ENCODE data around the gene KDM2A.

KDM2A gene

DNA sequence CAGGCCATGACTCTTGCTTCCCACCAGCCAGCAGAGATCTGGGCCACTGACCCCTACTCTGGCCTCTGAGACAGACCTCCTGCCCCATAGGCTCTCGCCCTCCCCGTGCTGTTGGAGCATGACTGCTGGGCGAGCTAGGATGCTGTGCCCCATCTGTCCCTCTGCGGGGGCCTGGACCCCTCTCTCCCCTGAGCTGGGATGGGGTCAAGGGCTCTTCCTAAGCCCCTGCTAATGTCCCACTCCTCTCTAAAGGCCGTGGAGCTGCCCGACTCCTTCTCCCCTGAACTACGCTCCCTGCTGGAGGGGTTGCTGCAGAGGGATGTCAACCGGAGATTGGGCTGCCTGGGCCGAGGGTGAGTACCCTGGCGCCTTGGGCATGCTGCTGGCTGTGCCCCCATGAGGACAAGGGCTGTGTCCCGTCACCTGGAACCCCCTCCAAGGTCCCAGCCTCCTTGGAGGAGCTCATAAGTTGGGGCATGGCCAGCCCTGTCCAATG, 163.9 kb downstream of the KDM2A start:
- TF ChIP-seq, protein P1, sequence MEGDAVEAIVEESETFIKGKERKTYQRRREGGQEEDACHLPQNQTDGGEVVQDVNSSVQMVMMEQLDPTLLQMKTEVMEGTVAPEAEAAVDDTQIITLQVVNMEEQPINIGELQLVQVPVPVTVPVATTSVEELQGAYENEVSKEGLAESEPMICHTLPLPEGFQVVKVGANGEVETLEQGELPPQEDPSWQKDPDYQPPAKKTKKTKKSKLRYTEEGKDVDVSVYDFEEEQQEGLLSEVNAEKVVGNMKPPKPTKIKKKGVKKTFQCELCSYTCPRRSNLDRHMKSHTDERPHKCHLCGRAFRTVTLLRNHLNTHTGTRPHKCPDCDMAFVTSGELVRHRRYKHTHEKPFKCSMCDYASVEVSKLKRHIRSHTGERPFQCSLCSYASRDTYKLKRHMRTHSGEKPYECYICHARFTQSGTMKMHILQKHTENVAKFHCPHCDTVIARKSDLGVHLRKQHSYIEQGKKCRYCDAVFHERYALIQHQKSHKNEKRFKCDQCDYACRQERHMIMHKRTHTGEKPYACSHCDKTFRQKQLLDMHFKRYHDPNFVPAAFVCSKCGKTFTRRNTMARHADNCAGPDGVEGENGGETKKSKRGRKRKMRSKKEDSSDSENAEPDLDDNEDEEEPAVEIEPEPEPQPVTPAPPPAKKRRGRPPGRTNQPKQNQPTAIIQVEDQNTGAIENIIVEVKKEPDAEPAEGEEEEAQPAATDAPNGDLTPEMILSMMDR (IDR thresholded peaks at IDR 0.05; ENCODE audit: insufficient read depth, low read depth, low read length, missing control alignments), result no peak
- H3K4me3 ChIP-seq (ENCODE audit: low read length), result no peak overlapping the region
- DNase-seq (ENCODE audit: low read depth), result no peak

- TF ChIP-seq, protein P1 (IDR thresholded peaks at IDR 0.05; ENCODE audit: insufficient read depth, low read depth, low read length, missing control alignments), result no peak
- no peak overlapping the region for H3K4me3 ChIP-seq (ENCODE audit: low read length)
- DNase-seq (ENCODE audit: low read depth), result no peak
These were observed 164.5 kb downstream of the KDM2A start for GRCh38 chr11:67283481-67283963.

- no peak overlapping the region for H3K4me3 ChIP-seq (ENCODE audit: low read length)
- no peak for DNase-seq (ENCODE audit: low read depth)
- TF ChIP-seq, protein P1 (IDR thresholded peaks at IDR 0.05; ENCODE audit: insufficient read depth, low read depth, low read length, missing control alignments), result no peak
These were observed 165.9 kb downstream of the KDM2A start for GRCh38 chr11:67284811-67285540.

GRCh38 chr11:67285541-67286498, 166.8 kb downstream of the KDM2A start:
- no peak for DNase-seq (ENCODE audit: low read depth)
- H3K4me3 ChIP-seq (ENCODE audit: low read length), result no peak overlapping the region
- TF ChIP-seq, protein P1 (IDR thresholded peaks at IDR 0.05; ENCODE audit: insufficient read depth, low read depth, low read length, missing control alignments), result no peak

GRCh38 chr11:67286621-67287333, 167.7 kb downstream of the KDM2A start:
- DNase-seq (ENCODE audit: low read depth), result no peak
- H3K4me3 ChIP-seq (ENCODE audit: low read length), result no peak overlapping the region
- TF ChIP-seq, protein P1 (IDR thresholded peaks at IDR 0.05; ENCODE audit: insufficient read depth, low read depth, low read length, missing control alignments), result peak; percentile 17

GRCh38 chr11:67287355-67288197, 168.5 kb downstream of the KDM2A start:
- TF ChIP-seq, protein P1 (IDR thresholded peaks at IDR 0.05; ENCODE audit: insufficient read depth, low read depth, low read length, missing control alignments), result no peak
- no peak overlapping the region for H3K4me3 ChIP-seq (ENCODE audit: low read length)
- no peak for DNase-seq (ENCODE audit: low read depth)
